ENCODE data around the gene KCNMB3. TPM values are rescaled to one million over a fixed set of nuclear protein-coding genes. Genes with fewer than 3 reads are reported as not detected.
"Not testable (repeated sequence)": the region's sequence is repeated elsewhere in the genome, so short reads cannot be mapped to it uniquely, and the experiment has no call there.

The KCNMB3 gene
- polyA plus RNA-seq, 3 donors: 0.14 to 2.2 TPM; not detected in 1

DNA sequence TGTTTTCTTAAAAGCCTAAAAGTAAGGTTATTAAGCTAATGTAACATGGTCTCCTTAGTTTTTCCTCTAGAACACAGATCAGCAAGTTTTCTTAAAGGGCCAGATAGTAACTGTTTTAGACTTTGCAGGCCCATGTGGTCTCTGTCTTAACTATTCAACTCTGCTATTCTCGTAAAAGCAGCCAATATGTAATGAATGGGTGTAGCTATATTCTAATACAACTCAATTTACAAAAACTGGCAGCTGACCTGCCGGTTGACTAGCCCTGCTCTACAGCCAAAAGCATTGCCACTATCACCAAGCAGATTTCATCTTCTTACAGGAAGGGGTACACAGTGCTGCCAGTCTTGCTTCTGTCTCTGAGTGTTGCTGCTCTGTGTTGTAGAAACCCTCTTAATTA, 27.4 kb downstream of the KCNMB3 start:
- Histone ChIP-seq H3K9ac (ENCODE audit: insufficient read depth, low read length, poor library complexity, severe bottlenecking) (no peak overlapping the region), H4K20me1 (ENCODE audit: insufficient read depth, low read length) (no peaks in the 10 kb centered on the region), H3K9me3 (replicated peaks in 1 of 2; ENCODE audit: control insufficient read depth in 1 of 2, insufficient read depth in 1 of 2, low read length in 2 of 2) (no peaks in the 10 kb centered on the region), H3K79me2 (ENCODE audit: insufficient read depth, low read length) (no peaks in the 10 kb centered on the region), H2AFZ (ENCODE audit: insufficient read depth, low read depth, low read length, poor library complexity, severe bottlenecking) (no peak overlapping the region), H3K36me3 (replicated peaks in 1 of 2; ENCODE audit: control insufficient read depth in 1 of 2, insufficient read depth in 2 of 2, low read length in 2 of 2) (peaks cover 53 to 82% of the 10 kb centered on the region in 2 donors), H3K4me2 (replicated peaks; ENCODE audit: extremely low read depth, low read length, poor library complexity, severe bottlenecking) (no peak overlapping the region), H3K4me1 (ENCODE audit: control insufficient read depth in 1 of 2, insufficient read depth in 2 of 2, low read length in 2 of 2) (no peaks in the 10 kb centered on the region), H3K27me3 (ENCODE audit: control insufficient read depth in 2 of 2, insufficient read depth in 2 of 2, low read length in 2 of 2) (no peaks in the 10 kb centered on the region), H3K4me3 (replicated peaks in 1 of 3; ENCODE audit: low read depth in 2 of 3, low read length in 3 of 3) (no peak overlapping the region), H3K27ac (ENCODE audit: low read depth in 1 of 2, low read length in 2 of 2) (no peak overlapping the region)
- Mint-ChIP-seq H3K27me3 (ENCODE audit: low read depth in 3 of 3) (peaks cover 0 to 2% (median 0%) of the 10 kb centered on the region in 3 donors), H3K4me3 (no peak overlapping the region), H3K27ac (no peak overlapping the region), H3K4me1 (no peaks in the 10 kb centered on the region), H3K36me3 (peaks cover 58 to 62% of the 10 kb centered on the region in 2 donors), H3K9me3 (no peaks in the 10 kb centered on the region)
- no CpG with 5 or more reads among the region's 2 CpGs for WGBS (ENCODE audit: insufficient coverage)
- no peak for TF ChIP-seq CTCF (IDR thresholded peaks at IDR 0.05)
- intact Hi-C loops (cut with micrococcal nuclease): no loop called here
- no peak for DNase-seq

GRCh38 chr3:179218213-179218612, 32.7 kb downstream of the KCNMB3 start:
- H3K27me3 ChIP-seq (ENCODE audit: control insufficient read depth in 2 of 2, insufficient read depth in 2 of 2, low read length in 2 of 2); H3K27ac ChIP-seq (ENCODE audit: low read depth in 1 of 2, low read length in 2 of 2); H3K4me3 ChIP-seq (replicated peaks in 1 of 3; ENCODE audit: low read depth in 2 of 3, low read length in 3 of 3); H3K9me3 ChIP-seq (replicated peaks in 1 of 2; ENCODE audit: control insufficient read depth in 1 of 2, insufficient read depth in 1 of 2, low read length in 2 of 2); intact Hi-C loops (cut with micrococcal nuclease); H3K4me1 Mint-ChIP-seq; H3K27ac Mint-ChIP-seq; H3K79me2 ChIP-seq (ENCODE audit: insufficient read depth, low read length); H4K20me1 ChIP-seq (ENCODE audit: insufficient read depth, low read length); H3K9ac ChIP-seq (ENCODE audit: insufficient read depth, low read length, poor library complexity, severe bottlenecking); H2AFZ ChIP-seq (ENCODE audit: insufficient read depth, low read depth, low read length, poor library complexity, severe bottlenecking); H3K4me2 ChIP-seq (replicated peaks; ENCODE audit: extremely low read depth, low read length, poor library complexity, severe bottlenecking); H3K4me1 ChIP-seq (ENCODE audit: control insufficient read depth in 1 of 2, insufficient read depth in 2 of 2, low read length in 2 of 2); H3K4me3 Mint-ChIP-seq; H3K27me3 Mint-ChIP-seq (ENCODE audit: low read depth in 3 of 3); DNase-seq; H3K9me3 Mint-ChIP-seq: not testable (repeated sequence)
- peaks cover 19 to 44% of the 10 kb centered on the region in 2 donors for H3K36me3 ChIP-seq (replicated peaks in 1 of 2; ENCODE audit: control insufficient read depth in 1 of 2, insufficient read depth in 2 of 2, low read length in 2 of 2)
- WGBS (ENCODE audit: insufficient coverage): no CpG with 5 or more reads among the region's 1 CpG
- H3K36me3 Mint-ChIP-seq: peaks cover 40 to 42% of the 10 kb centered on the region in 2 donors

DNA sequence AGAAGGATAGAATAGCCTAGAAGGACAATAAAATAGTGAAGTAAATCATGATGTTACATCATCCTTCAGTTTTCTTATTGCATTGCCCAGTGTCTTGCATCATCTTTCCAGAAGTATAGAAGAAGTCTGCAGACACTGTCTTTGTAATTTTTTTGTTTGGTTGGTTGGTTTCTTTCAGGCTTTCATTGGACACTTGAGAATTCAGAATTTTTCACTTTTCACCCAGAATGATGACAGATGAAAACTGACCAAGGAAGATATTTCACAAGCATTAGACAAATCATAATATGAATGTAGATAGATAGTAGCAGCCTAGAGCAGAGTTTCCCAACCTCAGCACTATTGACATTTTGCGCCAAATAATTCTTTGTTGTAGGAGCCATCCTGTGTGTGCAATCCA, 35.4 kb downstream of the KCNMB3 start:
- H3K27ac ChIP-seq (ENCODE audit: low read depth in 1 of 2, low read length in 2 of 2); H3K9me3 ChIP-seq (replicated peaks in 1 of 2; ENCODE audit: control insufficient read depth in 1 of 2, insufficient read depth in 1 of 2, low read length in 2 of 2); H3K4me1 Mint-ChIP-seq; H3K27me3 ChIP-seq (ENCODE audit: control insufficient read depth in 2 of 2, insufficient read depth in 2 of 2, low read length in 2 of 2); intact Hi-C loops (cut with micrococcal nuclease); H2AFZ ChIP-seq (ENCODE audit: insufficient read depth, low read depth, low read length, poor library complexity, severe bottlenecking); H3K4me3 ChIP-seq (replicated peaks in 1 of 3; ENCODE audit: low read depth in 2 of 3, low read length in 3 of 3); H4K20me1 ChIP-seq (ENCODE audit: insufficient read depth, low read length); H3K27me3 Mint-ChIP-seq (ENCODE audit: low read depth in 3 of 3); H3K4me3 Mint-ChIP-seq; H3K9me3 Mint-ChIP-seq; H3K9ac ChIP-seq (ENCODE audit: insufficient read depth, low read length, poor library complexity, severe bottlenecking); H3K79me2 ChIP-seq (ENCODE audit: insufficient read depth, low read length); H3K4me1 ChIP-seq (ENCODE audit: control insufficient read depth in 1 of 2, insufficient read depth in 2 of 2, low read length in 2 of 2); H3K4me2 ChIP-seq (replicated peaks; ENCODE audit: extremely low read depth, low read length, poor library complexity, severe bottlenecking): not testable (repeated sequence)
- peak overlapping the region in 1 of 7 donors; percentile 51 for H3K27ac Mint-ChIP-seq
- no CpG with 5 or more reads among the region's 1 CpG for WGBS (ENCODE audit: insufficient coverage)
- peaks cover 32 to 33% of the 10 kb centered on the region in 2 donors for H3K36me3 Mint-ChIP-seq
- peaks cover 16 to 44% of the 10 kb centered on the region in 2 donors for H3K36me3 ChIP-seq (replicated peaks in 1 of 2; ENCODE audit: control insufficient read depth in 1 of 2, insufficient read depth in 2 of 2, low read length in 2 of 2)
- peak in 1 of 3 donors; percentile 17 for DNase-seq

Data from CD14-positive monocyte (primary cell).